ENCODE data around the gene TBC1D10B. TPM values are rescaled to one million over a fixed set of nuclear protein-coding genes. Genes with fewer than 3 reads are reported as not detected.

The TBC1D10B gene
- total RNA-seq, 4 donors from 2014 or later, result 20.7 to 50.1 (median 29.9) TPM

DNA sequence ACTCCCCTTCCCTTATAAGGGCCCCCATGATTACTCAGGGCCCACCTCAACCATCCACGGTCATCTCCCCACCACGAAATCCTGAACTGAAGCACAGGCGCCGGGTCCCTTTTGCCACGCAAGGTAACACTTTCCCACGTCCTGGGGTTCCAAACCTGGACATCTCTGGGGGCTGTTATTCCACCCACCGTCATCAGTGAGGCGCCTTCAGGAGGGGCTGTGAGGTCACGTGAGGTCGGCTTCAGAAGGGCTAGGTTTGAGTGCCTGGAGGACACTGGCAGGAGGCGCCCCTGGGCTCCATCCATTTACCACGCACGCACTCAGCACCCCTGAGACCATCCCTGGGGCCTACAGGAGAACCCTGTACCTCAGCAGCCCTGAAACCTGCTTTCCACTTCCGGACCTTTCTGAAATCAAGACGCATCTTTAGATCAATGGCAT, 19.3 kb downstream of the TBC1D10B start:
- no peaks in the 10 kb centered on the region for H3K27me3 ChIP-seq
- H3K4me3 ChIP-seq, result no peak overlapping the region
- no peak for TF ChIP-seq CTCF (IDR thresholded peaks at IDR 0.05)
- no peak for TF ChIP-seq POLR2A (IDR thresholded peaks at IDR 0.05)
- DNase-seq, result no peak
- peaks cover 15 to 23% of the 10 kb centered on the region in 2 donors for H3K4me1 ChIP-seq
- H3K27ac ChIP-seq, result no peak overlapping the region
- no peaks in the 10 kb centered on the region for H3K9me3 ChIP-seq
- H3K36me3 ChIP-seq, result no peaks in the 10 kb centered on the region
- intact Hi-C loops (cut with DNase I; ENCODE audit: low total_unique reads), result no loop called here

- no peak for TF ChIP-seq POLR2A (IDR thresholded peaks at IDR 0.05)
- no peak for TF ChIP-seq CTCF (IDR thresholded peaks at IDR 0.05)
- intact Hi-C loops (cut with DNase I; ENCODE audit: low total_unique reads), result no loop called here
- Histone ChIP-seq H3K4me3 (no peak overlapping the region), H3K27ac (no peak overlapping the region), H3K9me3 (no peaks in the 10 kb centered on the region), H3K4me1 (peaks cover 13 to 18% of the 10 kb centered on the region in 2 donors), H3K27me3 (no peaks in the 10 kb centered on the region), H3K36me3 (no peaks in the 10 kb centered on the region)
- DNase-seq, result no peak
Observed at GRCh38 chr16:30350134-30350871, 20.0 kb downstream of the TBC1D10B start.

DNA sequence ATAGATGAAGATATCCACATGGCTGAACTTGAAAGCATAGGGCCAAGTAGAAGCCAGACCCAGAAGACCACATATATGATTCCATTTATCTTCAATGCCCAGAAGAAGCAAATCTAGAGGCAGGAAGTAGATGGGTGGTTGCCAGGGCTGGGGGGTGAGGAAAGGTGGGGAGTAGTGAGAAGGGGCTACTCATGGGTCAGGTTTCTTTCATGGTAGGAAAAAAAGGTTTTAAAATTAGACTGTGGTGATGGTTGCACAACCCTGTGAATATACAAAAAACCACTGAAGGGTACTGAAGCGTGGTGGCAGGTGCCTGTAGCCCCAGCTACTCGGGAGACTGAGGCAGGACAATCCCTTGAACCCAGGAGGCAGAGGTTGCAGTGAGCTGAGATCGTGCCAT, 20.6 kb downstream of the TBC1D10B start:
- TF ChIP-seq CTCF (IDR thresholded peaks at IDR 0.05) (no peak), POLR2A (IDR thresholded peaks at IDR 0.05) (no peak)
- intact Hi-C loops (cut with DNase I; ENCODE audit: low total_unique reads), result no loop called here
- no peak overlapping the region for H3K27ac ChIP-seq
- H3K4me3 ChIP-seq, result no peak overlapping the region
- H3K27me3 ChIP-seq, result no peaks in the 10 kb centered on the region
- H3K36me3 ChIP-seq, result no peaks in the 10 kb centered on the region
- no peak for DNase-seq
- no peaks in the 10 kb centered on the region for H3K9me3 ChIP-seq
- H3K4me1 ChIP-seq, result peaks cover 13 to 18% of the 10 kb centered on the region in 2 donors

DNA sequence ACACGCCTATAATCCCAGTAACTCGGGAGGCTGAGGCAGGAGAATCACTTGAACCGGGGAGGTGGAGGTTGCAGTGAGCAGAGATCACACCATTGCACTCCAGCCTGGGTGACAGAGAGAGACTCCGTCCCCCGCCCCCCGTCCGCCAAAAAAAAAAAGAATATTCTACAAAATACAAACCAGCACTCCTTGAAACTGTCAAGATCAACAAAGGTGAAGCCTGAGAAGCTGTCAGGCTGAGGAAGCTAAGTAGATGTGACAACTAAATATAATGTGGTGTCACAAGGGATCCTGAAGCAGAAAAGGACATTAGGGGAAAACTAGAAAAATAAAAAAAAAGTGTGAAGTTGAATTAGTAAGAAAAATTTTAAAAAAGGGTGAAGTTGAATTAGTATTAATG, 21.4 kb downstream of the TBC1D10B start:
- TF ChIP-seq CTCF (IDR thresholded peaks at IDR 0.05), result no peak
- no peak for TF ChIP-seq POLR2A (IDR thresholded peaks at IDR 0.05)

DNA sequence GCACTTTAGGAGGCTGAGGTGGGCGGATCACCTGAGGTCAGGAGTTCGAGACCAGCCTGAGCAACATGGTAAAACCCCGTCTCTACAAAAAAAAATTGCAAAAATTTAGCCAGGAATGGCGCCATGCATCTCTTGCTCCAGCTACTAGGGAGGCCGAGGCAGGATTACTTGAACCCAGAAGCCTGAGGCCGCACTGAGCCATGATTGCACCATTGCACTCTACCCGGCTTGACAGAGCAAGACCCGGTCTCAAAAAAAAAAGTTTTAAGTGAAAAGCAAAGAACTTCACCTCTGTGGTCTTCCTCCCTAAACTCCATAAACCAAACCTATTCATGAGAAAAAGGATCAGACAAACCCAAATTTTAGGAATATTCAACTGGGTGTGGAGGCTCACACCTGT, 22.2 kb downstream of the TBC1D10B start:
- Histone ChIP-seq H3K27ac (no peak overlapping the region), H3K4me3 (no peak overlapping the region), H3K27me3 (no peaks in the 10 kb centered on the region), H3K36me3 (no peaks in the 10 kb centered on the region), H3K4me1 (peaks cover 8 to 12% of the 10 kb centered on the region in 2 donors), H3K9me3 (no peaks in the 10 kb centered on the region)
- intact Hi-C loops (cut with DNase I; ENCODE audit: low total_unique reads), result no loop called here
- TF ChIP-seq CTCF (IDR thresholded peaks at IDR 0.05) (no peak), POLR2A (IDR thresholded peaks at IDR 0.05) (no peak)
- no peak for DNase-seq

More for the DNA sequence above, 21.4 kb downstream of the TBC1D10B start:
- Histone ChIP-seq H3K4me1 (peaks cover 8 to 13% of the 10 kb centered on the region in 2 donors), H3K4me3 (no peak overlapping the region), H3K36me3 (no peaks in the 10 kb centered on the region), H3K27me3 (no peaks in the 10 kb centered on the region), H3K27ac (no peak overlapping the region), H3K9me3 (no peaks in the 10 kb centered on the region)
- no peak for DNase-seq
- intact Hi-C loops (cut with DNase I; ENCODE audit: low total_unique reads), result no loop called here

All from uterus (tissue), 4 donors.